HG02885 (cell line): Measurements from ENCODE around the gene TENT4A.
"Not testable (repeated sequence)": the region's sequence is repeated elsewhere in the genome, so short reads cannot be mapped to it uniquely, and the experiment has no call there.

Source experiments
- ATAC-seq: cut with Tn5 transposase; IDR thresholded peaks from one replicate; pipeline ENCODE4 v1.9.1; 2021; ENCODE audit warnings: mild to moderate bottlenecking; ENCODE audit not compliant: unreplicated experiment, poor library complexity

TENT4A gene

GRCh38 chr5:6713274-6714225 is at the start of gene TENT4A:
TSS of gene TENT4A (plus strand) at chr5:6713432. CDS start at chr5:6713984, 552 bp downstream.
- peak; percentile 18 for ATAC-seq

- no peak for ATAC-seq
Observed at GRCh38 chr5:6666762-6667161, 46.5 kb upstream of the TENT4A start.

DNA sequence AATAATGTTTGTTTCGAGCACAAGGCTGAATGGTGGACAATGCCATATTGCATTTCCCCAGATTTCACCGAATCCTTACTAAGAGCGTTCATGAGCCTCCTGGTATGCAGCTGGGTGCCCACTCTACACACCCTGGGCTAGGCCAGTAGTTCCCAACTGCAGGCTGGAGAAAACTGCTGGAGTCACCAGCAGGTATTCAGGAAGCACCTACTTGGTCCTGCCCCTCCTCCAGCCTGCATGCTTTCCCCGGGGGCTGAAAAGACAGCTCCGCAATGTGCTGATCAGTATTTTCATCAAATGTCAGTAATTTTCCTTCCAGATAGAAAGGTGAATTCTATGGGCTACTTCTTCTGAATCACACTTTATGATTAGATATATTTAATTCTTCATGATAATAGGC is 45.6 kb upstream of the TENT4A start:
- ATAC-seq, result no peak

GRCh38 chr5:6668717-6669116 is 44.5 kb upstream of the TENT4A start:
- not testable (repeated sequence) for ATAC-seq

DNA sequence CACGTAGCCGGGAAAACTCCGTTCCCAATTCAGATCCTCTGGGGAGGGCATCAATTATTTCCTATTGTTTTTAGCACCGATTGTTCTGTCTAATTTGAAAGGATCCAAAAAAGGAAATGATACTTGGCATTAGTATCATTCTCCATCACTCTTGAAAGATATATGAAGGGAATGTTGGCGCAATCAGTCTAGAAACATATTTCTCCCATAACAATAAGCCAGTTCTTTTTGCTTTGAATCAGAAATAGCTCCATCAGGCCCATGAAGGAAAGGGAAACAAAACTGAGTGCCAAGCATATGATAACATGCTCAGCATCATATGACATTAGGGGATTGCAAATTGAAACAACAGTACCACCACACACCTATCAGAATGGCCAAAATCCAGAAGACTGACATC is 40.2 kb upstream of the TENT4A start:
- ATAC-seq, result no peak

DNA sequence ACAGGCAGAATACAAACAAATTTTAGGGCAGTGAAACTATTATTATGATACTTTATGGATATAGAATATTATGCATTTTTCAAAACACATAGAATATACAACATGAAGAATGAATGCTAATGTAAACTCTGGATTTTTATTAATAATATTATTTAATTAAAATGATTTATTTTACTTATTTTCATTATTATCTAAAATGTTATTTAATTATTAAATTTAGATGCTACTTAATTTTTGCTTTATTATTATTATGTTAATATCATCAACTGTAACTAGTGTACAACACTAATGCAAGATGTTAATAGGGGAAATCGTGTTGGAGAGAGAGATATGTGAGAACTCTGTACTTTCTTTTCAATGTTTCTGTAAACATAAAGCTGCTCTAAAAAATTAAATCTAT is 39.3 kb upstream of the TENT4A start:
- no peak for ATAC-seq

DNA sequence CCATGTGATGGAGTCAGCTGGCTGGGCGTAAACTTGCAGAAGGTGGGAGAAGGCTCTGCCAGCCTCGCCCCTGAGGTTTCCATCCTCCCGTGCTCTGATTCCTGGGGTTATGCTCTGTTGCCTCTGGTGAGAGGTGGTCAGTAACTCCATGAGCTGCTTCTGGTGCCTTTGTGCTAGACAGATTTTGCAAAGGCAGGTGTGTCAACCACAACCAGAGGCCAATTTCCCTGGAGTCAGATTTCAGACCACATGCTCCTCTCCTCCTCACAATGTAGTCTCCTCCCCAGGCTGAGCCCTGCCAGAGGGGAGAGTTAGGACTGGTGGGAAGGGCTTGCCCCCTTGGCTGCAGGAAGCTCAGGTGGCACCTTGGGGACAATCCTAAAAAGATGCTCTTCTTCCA is 38.8 kb upstream of the TENT4A start:
- ATAC-seq, result no peak

GRCh38 chr5:6674886-6675285 is 38.3 kb upstream of the TENT4A start:
- no peak for ATAC-seq

- ATAC-seq, result no peak
Observed at GRCh38 chr5:6675784-6676491, 37.3 kb upstream of the TENT4A start.

DNA sequence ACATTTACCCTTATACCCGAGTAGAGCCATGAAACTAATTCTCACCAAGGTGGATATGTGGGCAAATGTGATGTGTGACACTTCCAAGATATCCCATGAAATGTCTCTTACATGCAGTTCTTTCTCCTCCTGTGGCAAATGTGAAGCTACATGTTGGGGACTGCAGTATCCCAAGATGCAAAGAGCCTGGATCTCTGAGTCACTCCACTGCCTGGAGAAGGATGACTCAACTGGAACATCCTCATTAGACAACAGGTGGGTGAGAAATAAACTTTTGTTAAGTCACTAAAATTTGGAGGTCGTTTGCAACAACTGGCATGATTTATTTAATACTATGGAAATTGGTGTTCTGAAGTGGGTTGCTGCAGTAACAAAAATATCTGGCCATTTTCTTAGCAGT is 36.5 kb upstream of the TENT4A start:
- no peak for ATAC-seq

GRCh38 chr5:6678385-6678784 is 34.8 kb upstream of the TENT4A start:
- no peak for ATAC-seq

- ATAC-seq, result no peak
Observed at GRCh38 chr5:6680922-6681321, 32.3 kb upstream of the TENT4A start.

GRCh38 chr5:6681682-6682081 is 31.6 kb upstream of the TENT4A start:
- ATAC-seq, result no peak

- no peak for ATAC-seq
Observed at GRCh38 chr5:6682239-6682638, 31.0 kb upstream of the TENT4A start.

DNA sequence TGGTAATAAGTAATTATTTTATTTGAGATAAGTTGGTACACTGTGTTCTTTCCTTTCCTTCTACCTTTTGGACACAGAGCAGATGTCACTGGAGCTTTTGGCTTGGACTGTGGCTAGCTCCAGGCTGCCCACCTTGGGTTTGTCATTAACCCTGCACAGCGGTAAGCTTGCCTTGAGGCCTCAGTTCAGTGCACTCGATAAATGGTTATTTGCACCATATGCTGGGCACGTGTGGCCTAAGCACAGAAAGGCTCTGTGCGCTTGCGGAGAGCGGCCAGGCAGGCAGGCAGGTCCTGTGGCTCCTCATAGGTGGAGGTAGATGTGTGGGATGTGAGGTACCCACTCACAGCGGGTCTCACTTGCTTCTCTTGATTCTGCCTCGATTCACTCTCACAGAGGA is 30.0 kb upstream of the TENT4A start:
- ATAC-seq, result no peak

DNA sequence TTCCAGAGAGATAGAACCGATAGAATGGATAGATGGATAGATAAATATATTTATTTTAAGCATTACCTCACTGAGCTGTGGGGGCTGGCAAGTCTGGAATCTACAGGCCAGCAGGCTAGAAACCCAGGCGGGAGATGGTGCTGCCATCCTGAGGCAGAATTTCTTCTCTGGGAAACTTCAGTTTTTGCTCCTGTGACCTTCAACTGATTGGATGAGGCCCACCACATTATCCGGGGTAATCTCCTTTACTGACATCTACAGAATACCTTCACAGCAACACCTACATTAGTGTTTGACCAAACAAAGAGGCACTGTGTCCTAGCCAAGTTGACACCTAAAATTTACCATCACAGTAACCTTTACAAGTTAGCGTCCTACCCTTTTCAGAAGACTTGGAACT is 29.2 kb upstream of the TENT4A start:
- no peak for ATAC-seq

GRCh38 chr5:6686501-6686900 is 26.7 kb upstream of the TENT4A start:
- no peak for ATAC-seq

DNA sequence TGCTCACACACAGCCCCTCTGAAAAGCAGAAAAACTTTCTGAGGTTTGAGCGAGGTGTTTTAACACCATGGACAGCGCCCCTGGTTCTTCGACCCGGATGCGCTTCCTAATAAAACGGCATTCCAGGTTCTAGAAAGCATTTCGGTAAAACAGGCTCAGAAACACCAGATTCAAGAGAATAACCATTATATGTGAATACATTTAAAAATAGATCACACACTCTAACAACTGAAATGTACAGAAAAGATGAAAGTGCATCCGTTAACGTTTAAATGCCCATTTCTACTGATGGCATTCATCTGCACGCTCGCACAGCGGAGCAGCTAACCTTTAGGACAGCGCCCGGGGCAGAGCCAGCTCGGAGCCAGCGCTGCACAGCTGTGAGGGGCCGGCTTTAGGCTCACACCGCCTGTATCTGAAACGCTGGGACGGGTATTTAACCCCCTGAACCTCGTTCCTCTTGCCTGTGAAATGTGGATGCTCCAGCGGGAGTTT is 26.3 kb upstream of the TENT4A start:
- no peak for ATAC-seq

- no peak for ATAC-seq
Observed at GRCh38 chr5:6687505-6687904, 25.7 kb upstream of the TENT4A start.

- ATAC-seq, result no peak
Observed at GRCh38 chr5:6692906-6693305, 20.3 kb upstream of the TENT4A start.

DNA sequence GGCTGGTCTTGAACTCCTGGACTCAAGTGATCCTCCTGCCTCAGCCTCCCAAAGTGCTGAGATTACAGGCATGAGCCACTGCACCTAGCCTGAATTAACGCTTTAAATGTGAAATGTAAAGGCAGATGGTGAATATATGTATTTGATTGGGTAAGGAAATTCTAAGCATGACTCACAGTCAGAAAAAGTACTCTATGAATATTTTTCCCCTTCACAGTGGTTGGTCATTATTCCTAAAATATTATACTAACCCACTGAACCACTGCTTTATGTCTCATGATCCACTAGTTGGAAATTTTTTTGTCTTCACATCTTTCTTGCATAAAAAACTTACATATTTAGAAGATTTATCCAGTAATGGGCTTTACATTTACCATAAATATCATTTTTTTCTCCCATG is 14.5 kb upstream of the TENT4A start:
- ATAC-seq, result no peak
